H1 (cell line): Measurements from ENCODE around the gene DIAPH1. TPM values are rescaled to one million over a fixed set of nuclear protein-coding genes. Genes with fewer than 3 reads are reported as not detected.

ENCODE experiments used
- CTCF ChIA-PET: fragments of 300-600 bp; sonication (Branson Sonifier 250); formaldehyde crosslinking; loops from one replicate; lab custom pipeline; 2021; ENCODE audit not compliant: partially characterized antibody; lab: Charles Lee
- POLR2A ChIA-PET: fragments of 300-600 bp; sonication (Branson Sonifier 250); formaldehyde crosslinking; loops from one replicate; lab custom pipeline; 2021; ENCODE audit warnings: inconsistent platforms; ENCODE audit not compliant: partially characterized antibody; lab: Charles Lee
- DNase-seq, 2 experiments: peaks; one replicate each; pipeline versions ENCODE4 v3.0.0 to v3.0.0-alpha.2; 2010 to 2022; ENCODE audit warnings: low spot score in 2 of 2, low read depth in 1 of 2, mixed read lengths in 1 of 2
- FAIRE-seq: peaks from 2 replicates; lab custom pipeline; 2011; peaks lifted over from hg19 to GRCh38; lab: Jason Lieb, UNC
- H2AFZ ChIP-seq: 2 replicates; pipeline ENCODE4 v1.8.1; 2012; ENCODE audit warnings: low read length, inconsistent platforms
- H2AK5ac ChIP-seq: 2 replicates; pipeline ENCODE4 v1.6.1; 2013; ENCODE audit warnings: low read depth, low read length
- H2BK120ac ChIP-seq: replicated peaks from 2 replicates; pipeline ENCODE3; 2013; ENCODE audit warnings: low read depth, low read length, inconsistent platforms
- H2BK12ac ChIP-seq: 2 replicates; pipeline ENCODE4 v1.6.1; 2013; ENCODE audit warnings: low read depth, low read length
- H2BK15ac ChIP-seq: 2 replicates; pipeline ENCODE4 v1.6.1; 2013; ENCODE audit warnings: low read length
- H2BK20ac ChIP-seq: 2 replicates; pipeline ENCODE4 v1.6.1; 2013; ENCODE audit warnings: low read length
- H2BK5ac ChIP-seq: 2 replicates; pipeline ENCODE4 v1.6.1; 2013; ENCODE audit warnings: low read depth, low read length
- H3K14ac ChIP-seq: 2 replicates; pipeline ENCODE4 v1.6.1; 2013; ENCODE audit warnings: inconsistent platforms; ENCODE audit not compliant: insufficient read length
- H3K18ac ChIP-seq: 2 replicates; pipeline ENCODE4 v1.6.1; 2013; ENCODE audit warnings: low read length; ENCODE audit errors: extremely low read depth
- H3K23ac ChIP-seq: 2 replicates; pipeline ENCODE4 v1.6.1; 2013; ENCODE audit warnings: inconsistent platforms; ENCODE audit not compliant: insufficient read length
- H3K23me2 ChIP-seq: 2 replicates; pipeline ENCODE4 v1.6.1; 2013; ENCODE audit warnings: low read depth, low read length
- H3K27ac ChIP-seq: 2 replicates; pipeline ENCODE4 v1.6.1; 2011; ENCODE audit warnings: low read depth, low read length, inconsistent platforms
- H3K27me3 ChIP-seq, 4 experiments: replicated peaks in 1 of 4; 1 replicate in 1 of 4; 2 replicates in 3 of 4; pipeline versions ENCODE4 v1.6.1 to v1.8.1; 2011 to 2013; ENCODE audit warnings: low read length in 3 of 4, mild to moderate bottlenecking in 3 of 4, inconsistent platforms in 2 of 4, mixed read lengths in 2 of 4, moderate library complexity in 1 of 4; ENCODE audit not compliant: control insufficient read depth in 3 of 4, insufficient read depth in 3 of 4; ENCODE audit errors: extremely low read depth in 1 of 4
- H3K36me3 ChIP-seq, 4 experiments: 2 replicates each; pipeline versions ENCODE4 v1.6.1 to v1.8.1; 2011 to 2013; ENCODE audit warnings: mild to moderate bottlenecking in 4 of 4, low read length in 3 of 4, moderate library complexity in 2 of 4, control low read depth in 1 of 4, inconsistent platforms in 1 of 4; ENCODE audit not compliant: insufficient read depth in 4 of 4, control insufficient read depth in 2 of 4
- H3K4ac ChIP-seq: replicated peaks from 2 replicates; pipeline ENCODE3; 2013; ENCODE audit warnings: low read length, low read depth, mixed read lengths, inconsistent platforms; ENCODE audit not compliant: insufficient read length
- H3K4me1 ChIP-seq, 4 experiments: replicated peaks in 1 of 4; 1 replicate in 1 of 4; 2 replicates in 3 of 4; pipeline versions ENCODE4 v1.6.1 to v1.8.1; 2011 to 2013; ENCODE audit warnings: low read length in 3 of 4, inconsistent platforms in 2 of 4, mixed read lengths in 1 of 4; ENCODE audit not compliant: insufficient read depth in 4 of 4, control insufficient read depth in 3 of 4
- H3K4me2 ChIP-seq, 2 experiments: 2 replicates each; pipeline versions ENCODE4 v1.6.1 to v1.8.1; 2011 to 2013; ENCODE audit warnings: low read depth in 2 of 2, low read length in 2 of 2, control low read depth in 1 of 2, inconsistent platforms in 1 of 2, mild to moderate bottlenecking in 1 of 2; ENCODE audit not compliant: insufficient read depth in 1 of 2
- H3K4me3 ChIP-seq, 4 experiments: fragments of 200-600, 300-600 bp in 1 of 4; sonication (generic), shearing (Covaris generic), sonication (Bioruptor Twin) in 1 of 4; 2 replicates each; pipeline versions ENCODE4 v1.5.1 to v1.8.1; 2011 to 2016; ENCODE audit warnings: low read length in 4 of 4, low read depth in 3 of 4, control low read depth in 2 of 4, inconsistent platforms in 2 of 4, mild to moderate bottlenecking in 2 of 4, mixed read lengths in 1 of 4, moderate library complexity in 1 of 4; ENCODE audit not compliant: insufficient read depth in 2 of 4; ENCODE audit errors: extremely low read depth in 1 of 4
- H3K56ac ChIP-seq: replicated peaks from 2 replicates; pipeline ENCODE3; 2013; ENCODE audit warnings: low read depth, mild to moderate bottlenecking, mixed read lengths, low read length, inconsistent platforms; ENCODE audit not compliant: insufficient read length
- H3K79me1 ChIP-seq: 2 replicates; pipeline ENCODE4 v1.6.1; 2013; ENCODE audit warnings: low read depth, low read length, control low read depth
- H3K79me2 ChIP-seq, 2 experiments: 2 replicates each; pipeline versions ENCODE4 v1.6.1 to v1.8.1; 2012 to 2013; ENCODE audit warnings: low read length in 2 of 2, mild to moderate bottlenecking in 2 of 2, inconsistent platforms in 1 of 2; ENCODE audit not compliant: insufficient read depth in 2 of 2, control insufficient read depth in 1 of 2
- H3K9ac ChIP-seq, 4 experiments: replicated peaks in 1 of 4; 1 replicate in 1 of 4; 2 replicates in 3 of 4; pipeline versions ENCODE4 v1.6.1 to v1.8.1; 2011 to 2013; ENCODE audit warnings: low read depth in 3 of 4, low read length in 3 of 4, control low read depth in 2 of 4, mild to moderate bottlenecking in 2 of 4, moderate library complexity in 2 of 4, inconsistent platforms in 1 of 4; ENCODE audit errors: extremely low read depth in 1 of 4
- H3K9me3 ChIP-seq, 2 experiments: 2 replicates each; pipeline versions ENCODE4 v1.6.1 to v1.8.1; 2012 to 2013; ENCODE audit warnings: mild to moderate bottlenecking in 2 of 2, moderate library complexity in 2 of 2, control low read depth in 1 of 2, inconsistent platforms in 1 of 2, low read depth in 1 of 2, low read length in 1 of 2, mixed read lengths in 1 of 2; ENCODE audit not compliant: insufficient read depth in 2 of 2
- H4K20me1 ChIP-seq, 2 experiments: replicated peaks in 1 of 2; 2 replicates each; pipeline versions ENCODE3 to v1.8.1; 2011 to 2013; ENCODE audit warnings: inconsistent platforms in 2 of 2, low read length in 2 of 2, mild to moderate bottlenecking in 1 of 2; ENCODE audit not compliant: insufficient read depth in 2 of 2, control insufficient read depth in 1 of 2
- H4K5ac ChIP-seq: 2 replicates; pipeline ENCODE4 v1.6.1; 2013; ENCODE audit warnings: low read length, low read depth, mixed read lengths, inconsistent platforms; ENCODE audit not compliant: insufficient read length
- H4K8ac ChIP-seq: 2 replicates; pipeline ENCODE4 v1.8.0; 2013; ENCODE audit warnings: mild to moderate bottlenecking, moderate library complexity, low read length, inconsistent platforms; ENCODE audit not compliant: insufficient read depth; ENCODE audit errors: extremely low read depth
- H4K91ac ChIP-seq: replicated peaks from 2 replicates; pipeline ENCODE3; 2013; ENCODE audit warnings: low read length, mixed read lengths, inconsistent platforms; ENCODE audit not compliant: insufficient read length
- CHD1 ChIP-seq: IDR thresholded peaks from 2 replicates; pipeline ENCODE4 v1.6.1; 2012; ENCODE audit warnings: low read depth, low read length, improper control_type of control experiment
- EZH2 ChIP-seq: fragments of 200-600 bp; sonication (generic); IDR thresholded peaks from 2 replicates; pipeline ENCODE4 v1.7.1; 2012; ENCODE audit warnings: low read depth, mild to moderate bottlenecking, moderate library complexity, low read length, inconsistent platforms; ENCODE audit not compliant: severe bottlenecking
- FOSL1 ChIP-seq: IDR thresholded peaks from 2 replicates; pipeline ENCODE4 v1.6.1; 2011; ENCODE audit warnings: mild to moderate bottlenecking, low read depth, low read length, moderate library complexity; ENCODE audit not compliant: insufficient read depth
- KDM4A ChIP-seq: IDR thresholded peaks from one replicate; pipeline ENCODE4 v1.7.1; 2012; ENCODE audit warnings: low read depth, mild to moderate bottlenecking, moderate library complexity, low read length, inconsistent platforms; ENCODE audit not compliant: severe bottlenecking
- KDM5A ChIP-seq: fragments of 200-600 bp; IDR thresholded peaks from 2 replicates; pipeline ENCODE4 v1.7.1; 2012; ENCODE audit warnings: mild to moderate bottlenecking, low read length, inconsistent platforms, mixed read lengths
- MAFK ChIP-seq: IDR thresholded peaks from 2 replicates; pipeline ENCODE4 v1.6.1; 2012; ENCODE audit warnings: low read depth, mild to moderate bottlenecking, improper control_type of control experiment, low read length
- RBBP5 ChIP-seq: IDR thresholded peaks from 2 replicates; pipeline ENCODE4 v1.7.1; 2012; ENCODE audit warnings: low read depth, mild to moderate bottlenecking, inconsistent platforms, low read length, moderate library complexity, borderline replicate concordance
- RFX5 ChIP-seq: IDR thresholded peaks from 2 replicates; pipeline ENCODE4 v1.6.1; 2011; ENCODE audit warnings: low read depth, low read length, improper control_type of control experiment, borderline replicate concordance
- SAP30 ChIP-seq: fragments of 300-600 bp; sonication (generic); IDR thresholded peaks from 2 replicates; pipeline ENCODE4 v1.7.1; 2012; ENCODE audit warnings: low read length, moderate library complexity, mild to moderate bottlenecking, inconsistent platforms; ENCODE audit not compliant: insufficient read depth, insufficient replicate concordance
- SRF ChIP-seq: IDR thresholded peaks from 2 replicates; pipeline ENCODE4 v1.6.1; 2011; ENCODE audit warnings: mild to moderate bottlenecking, low read depth, low read length, moderate library complexity
- TCF12 ChIP-seq: IDR thresholded peaks from 2 replicates; pipeline ENCODE4 v1.6.1; 2011; ENCODE audit warnings: low read depth, mild to moderate bottlenecking, low read length
- TEAD4 ChIP-seq: IDR thresholded peaks from 2 replicates; pipeline ENCODE4 v1.6.1; 2012; ENCODE audit warnings: low read depth, low read length, inconsistent platforms, mixed read lengths
- WGBS, 2 experiments: shearing (Covaris generic) in 1 of 2; methylation state at CpG; one replicate each; pipeline versions ENCODE4 v1.1.6 to v1.1.7; 2013 to 2015; ENCODE audit warnings: low lambda C conversion rate in 2 of 2, mixed read lengths in 2 of 2, inconsistent platforms in 1 of 2, low coverage in 1 of 2, missing lambda C conversion rate in 1 of 2; ENCODE audit not compliant: insufficient replicate concordance in 2 of 2, insufficient coverage in 1 of 2, insufficient read length in 1 of 2; ENCODE audit errors: extremely low coverage in 1 of 2, missing lambda C conversion rate in 1 of 2; 5-methylcytosine and 5-hydroxymethylcytosine counted together
- polyA plus RNA-seq, 7 experiments: library from polyadenylated mRNA; depleted of rRNA in 3 of 7; stranded (reverse) in 5 of 7; unstranded in 2 of 7; fragments of >200 nt in 5 of 7; fragments of 200-250 nt in 2 of 7; gene quantifications; 1 replicate in 5 of 7; 2 replicates in 1 of 7; 4 replicates in 1 of 7; pipeline versions ENCODE4 v1.2.1 to v1.2.3, GENCODE V29; 2011 to 2013; ENCODE audit warnings: missing spikeins in 2 of 7, mixed read lengths in 2 of 7
- total RNA-seq: library from RNA; stranded (reverse); fragmentation: NEBNext Ultra II Directional; extraction: Animal tissue kit (Norgen Biotek cat#: 25700); gene quantifications from 2 replicates; pipeline ENCODE4 v1.2.1, GENCODE V29; 2021

DIAPH1 gene
- total and polyA plus RNA-seq, 2 of the 8 experiments (the other 6 are each of a cell fraction or from before 2014, with no cell fraction given) = 61.2 to 114 TPM

- no peak overlapping the region for H4K8ac ChIP-seq
- no peak overlapping the region for H3K18ac ChIP-seq
- H3K9ac ChIP-seq = no peak overlapping the region
- H4K5ac ChIP-seq = no peak overlapping the region
- POLR2A ChIA-PET = interaction anchor here (0.9 to 2.2 kb wide), 2 partner anchors 21 to 26 kb away, joined by 4 to 10 read pairs; partner anchors contain the start of gene DIAPH1
- peaks cover 5 to 6% of the 10 kb centered on the region in 2 experiments for H4K20me1 ChIP-seq
- no peak overlapping the region for H2BK15ac ChIP-seq
- 89% methylated on average over 2 of the region's 2 CpGs; no CpG with 5 or more reads in 1 of the 2 experiments for WGBS, 2 experiments
- no peak overlapping the region for H3K23ac ChIP-seq
- H2BK120ac ChIP-seq = no peak overlapping the region
- H3K79me2 ChIP-seq = peaks cover 0 to 63% of the 10 kb centered on the region in 2 experiments; a peak in 2 of 4 replicates
- H3K36me3 ChIP-seq = no peaks in the 10 kb centered on the region
- no peaks in the 10 kb centered on the region for H3K9me3 ChIP-seq
- no peak overlapping the region for H2AFZ ChIP-seq
- no peak overlapping the region for H2BK12ac ChIP-seq
- H3K27me3 ChIP-seq = no peaks in the 10 kb centered on the region
- no peak overlapping the region for H3K56ac ChIP-seq
- H2AK5ac ChIP-seq = no peak overlapping the region
- TF ChIP-seq MAFK (no peak), EZH2 (no peak), TEAD4 (no peak), SRF (no peak), CHD1 (no peak), FOSL1 (no peak), KDM4A (no peak), SAP30 (no peak), TCF12 (no peak), KDM5A (no peak), RFX5 (no peak), RBBP5 (no peak)
- H3K4ac ChIP-seq = no peak overlapping the region
- H3K14ac ChIP-seq = no peak overlapping the region
- no peak overlapping the region for H3K27ac ChIP-seq
- no peaks in the 10 kb centered on the region for H3K23me2 ChIP-seq
- H3K79me1 ChIP-seq = 0 out of 2 replicates have a peak, but pooled peaks cover 4% of the 10 kb centered on the region
- DNase-seq (no peak), FAIRE-seq (no peak)
- no peak overlapping the region for H3K4me3 ChIP-seq
- H2BK5ac ChIP-seq = no peak overlapping the region; the same call in 1 of the 2 replicates
- no peak overlapping the region for H4K91ac ChIP-seq
- H3K4me1 ChIP-seq = no peaks in the 10 kb centered on the region; a peak in 1 of 7 replicates
- H3K4me2 ChIP-seq = no peak overlapping the region
- H2BK20ac ChIP-seq = no peak overlapping the region
- CTCF ChIA-PET = interaction anchor here (0.7 to 4.0 kb wide), 8 partner anchors 12 to 45 kb away, joined by 3 to 46 read pairs (median 5); partner anchors contain the start of gene DIAPH1
Observed at GRCh38 chr5:141597814-141598213, 21.0 kb downstream of the DIAPH1 start.
